Coronary artery (tissue), 2 donors: ENCODE results near the gene SLC35A2.
"Not testable (repeated sequence)": the region's sequence is repeated elsewhere in the genome, so short reads cannot be mapped to it uniquely, and the experiment has no call there.

ENCODE experiments used
- DNase-seq: peaks from one replicate; pipeline ENCODE4 v3.0.0-alpha.2; 2017; ENCODE audit warnings: low spot score
- H3K27ac ChIP-seq, 2 donors: fragments of 200-600 bp; sonication (generic); one replicate each; pipeline ENCODE4 v1.5.1; 2016 to 2019
- H3K4me3 ChIP-seq: fragments of 200-600 bp; sonication (generic); 2 replicates; pipeline ENCODE4 v1.5.1; 2016; ENCODE audit warnings: mild to moderate bottlenecking, moderate library complexity
- TF ChIP-seq, protein P1 (sequence below): fragments of 200-600 bp; sonication (generic); IDR thresholded peaks from one replicate; pipeline ENCODE4 v1.5.1; 2019; ENCODE audit warnings: antibody characterized with exemption

SLC35A2 gene

GRCh38 chrX:48864210-48864609 is 47.2 kb downstream of the SLC35A2 start:
- Histone ChIP-seq H3K4me3 (no peak overlapping the region), H3K27ac (no peak overlapping the region)
- no peak for DNase-seq
- TF ChIP-seq, protein P1, sequence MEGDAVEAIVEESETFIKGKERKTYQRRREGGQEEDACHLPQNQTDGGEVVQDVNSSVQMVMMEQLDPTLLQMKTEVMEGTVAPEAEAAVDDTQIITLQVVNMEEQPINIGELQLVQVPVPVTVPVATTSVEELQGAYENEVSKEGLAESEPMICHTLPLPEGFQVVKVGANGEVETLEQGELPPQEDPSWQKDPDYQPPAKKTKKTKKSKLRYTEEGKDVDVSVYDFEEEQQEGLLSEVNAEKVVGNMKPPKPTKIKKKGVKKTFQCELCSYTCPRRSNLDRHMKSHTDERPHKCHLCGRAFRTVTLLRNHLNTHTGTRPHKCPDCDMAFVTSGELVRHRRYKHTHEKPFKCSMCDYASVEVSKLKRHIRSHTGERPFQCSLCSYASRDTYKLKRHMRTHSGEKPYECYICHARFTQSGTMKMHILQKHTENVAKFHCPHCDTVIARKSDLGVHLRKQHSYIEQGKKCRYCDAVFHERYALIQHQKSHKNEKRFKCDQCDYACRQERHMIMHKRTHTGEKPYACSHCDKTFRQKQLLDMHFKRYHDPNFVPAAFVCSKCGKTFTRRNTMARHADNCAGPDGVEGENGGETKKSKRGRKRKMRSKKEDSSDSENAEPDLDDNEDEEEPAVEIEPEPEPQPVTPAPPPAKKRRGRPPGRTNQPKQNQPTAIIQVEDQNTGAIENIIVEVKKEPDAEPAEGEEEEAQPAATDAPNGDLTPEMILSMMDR, result no peak

GRCh38 chrX:48854898-48855297 is 56.5 kb downstream of the SLC35A2 start:
- TF ChIP-seq, protein P1, result no peak
- Histone ChIP-seq H3K4me3 (no peak overlapping the region), H3K27ac (no peak overlapping the region)
- DNase-seq, result no peak

DNA sequence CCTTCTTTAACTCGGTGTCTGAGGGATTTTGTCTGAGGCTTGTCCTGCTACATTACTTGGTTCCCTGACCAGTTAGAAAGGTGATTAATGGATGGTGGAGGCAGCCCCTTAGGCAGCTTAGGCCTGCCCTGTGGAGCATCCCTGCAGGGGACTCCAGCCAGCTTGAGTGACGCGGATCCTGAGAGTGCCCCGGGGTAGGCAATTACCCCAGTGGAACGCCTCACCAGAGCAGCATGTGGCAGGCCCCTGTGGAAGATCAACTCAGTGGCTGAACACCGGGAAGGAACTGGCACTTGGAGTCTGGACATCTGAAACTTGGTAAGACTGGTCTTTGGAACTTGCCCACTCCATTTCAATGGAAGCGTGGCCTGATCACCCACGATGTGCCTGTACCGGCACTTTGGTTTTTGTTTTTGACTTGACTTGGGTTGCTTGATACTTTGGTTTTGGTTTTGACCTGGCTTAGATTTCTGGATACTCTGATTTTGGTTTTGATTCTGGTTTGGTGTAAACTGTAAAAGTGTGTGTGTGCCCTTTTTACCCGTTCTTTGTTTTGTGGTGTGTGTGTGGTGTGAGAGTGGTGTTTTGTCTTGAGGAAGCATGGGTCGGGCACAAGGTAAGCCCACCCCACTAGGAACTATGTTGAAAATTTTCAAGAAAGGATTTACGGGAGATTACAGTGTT is 57.2 kb downstream of the SLC35A2 start:
- DNase-seq, H3K27ac ChIP-seq: not testable (repeated sequence)

GRCh38 chrX:48853494-48853893 is 58.0 kb downstream of the SLC35A2 start:
- H3K4me3 ChIP-seq, H3K27ac ChIP-seq, DNase-seq: not testable (repeated sequence)

More for the DNA sequence above, 57.2 kb downstream of the SLC35A2 start:
- not testable (repeated sequence) for H3K4me3 ChIP-seq
